Ectodermal cell (in vitro differentiated cells): Measurements from ENCODE around the gene RAVER2.

Experiments
- H3K27ac ChIP-seq: 2 replicates; pipeline ENCODE4 v1.7.0; 2013; ENCODE audit warnings: mild to moderate bottlenecking, low read depth, low read length; ENCODE audit not compliant: insufficient read depth, poor library complexity, severe bottlenecking
- H3K27me3 ChIP-seq: 2 replicates; pipeline ENCODE4 v1.7.0; 2013; ENCODE audit warnings: mild to moderate bottlenecking, low read length; ENCODE audit not compliant: insufficient read depth, control insufficient read depth, poor library complexity, severe bottlenecking
- H3K36me3 ChIP-seq: one replicate; pipeline ENCODE4 v1.7.0; 2013; ENCODE audit warnings: low read length; ENCODE audit not compliant: control insufficient read depth, insufficient read depth
- H3K4me1 ChIP-seq: one replicate; pipeline ENCODE4 v1.7.0; 2013; ENCODE audit warnings: low read length; ENCODE audit not compliant: control insufficient read depth, insufficient read depth
- H3K4me3 ChIP-seq: 2 replicates; pipeline ENCODE4 v1.7.0; 2013; ENCODE audit warnings: low read depth, low read length, control low read depth; ENCODE audit not compliant: insufficient read depth
- H3K9me3 ChIP-seq: 2 replicates; pipeline ENCODE4 v1.7.0; 2013; ENCODE audit warnings: mild to moderate bottlenecking, low read length, moderate library complexity; ENCODE audit not compliant: control insufficient read depth
- WGBS, 2 experiments: methylation state at CpG; one replicate each; pipeline ENCODE4 v1.1.7; 2013; ENCODE audit warnings: missing lambda C conversion rate in 2 of 2; 5-methylcytosine and 5-hydroxymethylcytosine counted together

The RAVER2 gene

GRCh38 chr1:64826991-64827390 lies 82.1 kb downstream of the RAVER2 start:
- H3K27me3 ChIP-seq, result no peaks in the 10 kb centered on the region
- H3K36me3 ChIP-seq, result no peaks in the 10 kb centered on the region
- peaks cover 23% of the 10 kb centered on the region for H3K4me1 ChIP-seq
- H3K9me3 ChIP-seq, result no peaks in the 10 kb centered on the region
- 95 to 96% methylated on average over 5 of the region's 5 CpGs for WGBS, 2 experiments
- no peak overlapping the region for H3K4me3 ChIP-seq
- H3K27ac ChIP-seq, result no peak overlapping the region

- Histone ChIP-seq H3K27ac (no peak overlapping the region), H3K4me1 (peaks cover 23% of the 10 kb centered on the region), H3K4me3 (no peak overlapping the region), H3K27me3 (no peaks in the 10 kb centered on the region), H3K36me3 (peaks cover 4% of the 10 kb centered on the region), H3K9me3 (no peaks in the 10 kb centered on the region)
- WGBS, 2 experiments, result 100% methylated on average over 1 of the region's 1 CpG; no CpG with 5 or more reads in 1 of the 2 experiments
These were observed 84.0 kb downstream of the RAVER2 start for GRCh38 chr1:64828829-64829228.

GRCh38 chr1:64829411-64830029 lies 84.6 kb downstream of the RAVER2 start:
- Histone ChIP-seq H3K27ac (peak overlapping the region; percentile 59), H3K4me1 (peaks cover 23% of the 10 kb centered on the region), H3K9me3 (no peaks in the 10 kb centered on the region), H3K27me3 (no peaks in the 10 kb centered on the region), H3K4me3 (no peak overlapping the region), H3K36me3 (peaks cover 4% of the 10 kb centered on the region)
- 55% methylated on average over 8 of the region's 8 CpGs for WGBS, 2 experiments

DNA sequence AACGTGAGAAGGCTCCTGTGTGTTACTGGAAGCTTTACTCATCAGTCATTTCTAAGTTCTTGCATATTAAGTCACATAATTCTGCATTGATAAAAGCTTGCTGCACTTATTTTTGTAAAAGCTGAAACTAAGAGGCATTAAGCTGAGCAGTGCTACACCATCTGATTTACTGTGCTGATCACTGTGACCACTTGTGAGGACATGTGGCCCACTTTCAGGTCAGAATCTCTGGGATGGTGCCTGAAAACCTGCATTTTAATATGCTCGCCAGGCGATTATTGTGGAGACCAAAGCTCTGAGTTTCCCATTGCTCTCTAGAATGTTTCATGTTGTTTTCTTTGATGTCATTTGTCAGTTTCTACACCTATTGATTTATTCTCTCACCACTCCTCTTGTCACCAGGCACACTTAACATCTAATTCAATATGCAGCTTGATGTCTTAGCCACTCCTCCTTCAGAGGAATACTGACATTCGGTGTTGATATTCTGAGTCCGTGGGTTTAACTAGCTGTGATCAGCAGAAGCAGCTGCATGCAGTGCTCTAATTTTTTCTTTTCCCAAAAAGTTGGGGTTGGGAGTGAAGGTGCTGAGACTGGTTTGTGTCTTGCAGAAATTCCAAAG lies 85.3 kb downstream of the RAVER2 start:
- Histone ChIP-seq H3K4me3 (no peak overlapping the region), H3K27ac (peak overlapping the region; percentile 59), H3K4me1 (peaks cover 23% of the 10 kb centered on the region), H3K36me3 (peaks cover 4% of the 10 kb centered on the region), H3K9me3 (no peaks in the 10 kb centered on the region), H3K27me3 (no peaks in the 10 kb centered on the region)
- 88 to 93% methylated on average over 5 of the region's 5 CpGs for WGBS, 2 experiments

- Histone ChIP-seq H3K27ac (no peak overlapping the region), H3K27me3 (no peaks in the 10 kb centered on the region), H3K36me3 (peaks cover 4% of the 10 kb centered on the region), H3K4me1 (peaks cover 12% of the 10 kb centered on the region), H3K9me3 (no peaks in the 10 kb centered on the region), H3K4me3 (no peak overlapping the region)
These were observed 89.9 kb downstream of the RAVER2 start for GRCh38 chr1:64834734-64835133.

GRCh38 chr1:64836802-64837201 lies 91.9 kb downstream of the RAVER2 start:
- WGBS, 2 experiments, result 95 to 97% methylated on average over 8 of the region's 8 CpGs

DNA sequence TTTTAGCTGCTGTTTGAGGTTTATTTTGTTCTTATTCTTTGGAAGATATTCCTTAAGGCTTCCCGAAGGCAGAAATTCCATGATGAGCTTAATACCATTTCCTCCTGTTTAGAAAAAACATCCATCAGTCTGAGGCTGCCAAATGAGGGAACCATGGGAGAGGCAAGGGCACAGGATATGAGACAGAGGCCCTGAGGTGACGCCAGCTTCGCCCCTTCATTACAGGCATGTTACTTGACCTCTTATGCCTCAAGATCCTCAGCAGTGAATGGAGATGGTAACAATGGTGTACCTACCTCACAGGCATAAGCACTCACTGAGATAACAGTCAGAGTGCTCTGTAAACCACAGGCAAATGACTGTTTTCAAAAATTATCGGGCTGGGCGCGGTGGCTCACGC lies 93.6 kb downstream of the RAVER2 start:
- Histone ChIP-seq H3K9me3 (no peaks in the 10 kb centered on the region), H3K4me3 (no peak overlapping the region), H3K4me1 (no peaks in the 10 kb centered on the region), H3K36me3 (no peaks in the 10 kb centered on the region), H3K27ac (no peak overlapping the region), H3K27me3 (no peaks in the 10 kb centered on the region)
- WGBS, 2 experiments, result 95 to 96% methylated on average over 7 of the region's 7 CpGs

More at GRCh38 chr1:64836802-64837201, 91.9 kb downstream of the RAVER2 start:
- Histone ChIP-seq H3K9me3 (no peaks in the 10 kb centered on the region), H3K4me1 (no peaks in the 10 kb centered on the region), H3K27me3 (no peaks in the 10 kb centered on the region), H3K36me3 (peaks cover 4% of the 10 kb centered on the region), H3K4me3 (no peak overlapping the region), H3K27ac (no peak overlapping the region)

DNA sequence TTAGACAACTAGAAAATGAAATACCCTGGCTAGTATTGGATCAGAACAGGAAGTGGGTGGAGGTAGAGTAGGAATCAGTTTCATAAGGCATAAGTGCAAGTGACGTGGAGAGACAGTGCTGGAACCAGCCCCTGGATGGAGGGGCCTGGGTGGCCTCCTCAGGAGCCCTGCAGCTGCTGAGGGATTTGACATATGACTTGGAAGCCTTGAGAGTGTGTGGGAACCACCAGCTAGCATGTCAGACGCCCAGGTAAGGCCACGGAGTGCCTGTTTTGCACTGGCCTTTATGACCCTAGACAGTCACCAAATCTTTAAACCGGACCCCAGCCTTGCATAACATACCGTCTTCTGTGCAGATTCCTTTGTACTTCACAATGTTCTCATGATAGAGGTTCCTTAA lies 94.4 kb downstream of the RAVER2 start:
- no peak overlapping the region for H3K4me3 ChIP-seq
- H3K4me1 ChIP-seq, result no peaks in the 10 kb centered on the region
- 94 to 95% methylated on average over 5 of the region's 5 CpGs for WGBS, 2 experiments
- no peaks in the 10 kb centered on the region for H3K36me3 ChIP-seq
- no peaks in the 10 kb centered on the region for H3K9me3 ChIP-seq
- H3K27ac ChIP-seq, result no peak overlapping the region
- no peaks in the 10 kb centered on the region for H3K27me3 ChIP-seq

DNA sequence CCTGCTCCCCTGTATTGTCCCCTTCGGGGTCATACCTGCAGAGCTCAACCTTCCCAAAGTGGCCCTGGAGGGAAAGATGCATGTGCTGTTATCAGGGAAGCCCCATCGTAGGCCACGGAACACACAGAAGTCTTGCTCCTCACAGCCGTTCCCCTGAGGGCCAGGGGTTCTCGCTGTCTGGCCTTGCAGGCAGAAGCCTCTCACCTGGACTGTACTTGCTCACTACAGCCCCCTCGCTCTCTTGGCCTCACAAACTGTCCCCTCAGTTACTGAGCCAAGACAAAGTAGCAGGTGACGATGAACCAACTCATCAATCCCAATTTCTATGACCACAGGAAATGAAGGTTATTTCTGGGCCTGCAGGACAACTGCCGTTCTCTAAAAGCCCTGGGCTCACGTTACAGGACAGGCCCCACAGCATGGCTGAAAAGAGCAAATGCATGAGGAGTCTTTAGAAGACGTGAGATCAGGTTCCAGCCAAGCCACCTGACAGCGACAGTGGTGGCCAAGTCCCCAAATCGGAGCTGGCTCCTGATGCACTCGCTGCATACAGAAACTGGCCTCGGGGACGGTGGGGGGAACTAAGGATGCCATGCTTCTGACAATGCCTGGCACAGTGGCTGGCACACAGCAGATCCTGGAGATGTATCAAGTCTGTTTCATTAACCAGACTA lies 95.0 kb downstream of the RAVER2 start:
- Histone ChIP-seq H3K4me3 (no peak overlapping the region), H3K9me3 (no peaks in the 10 kb centered on the region), H3K27me3 (no peaks in the 10 kb centered on the region), H3K4me1 (no peaks in the 10 kb centered on the region), H3K36me3 (no peaks in the 10 kb centered on the region), H3K27ac (no peak overlapping the region)
- WGBS, 2 experiments, result 86 to 87% methylated on average over 15 of the region's 15 CpGs

GRCh38 chr1:64841330-64842065 lies 96.6 kb downstream of the RAVER2 start:
- Histone ChIP-seq H3K9me3 (no peaks in the 10 kb centered on the region), H3K27ac (no peak overlapping the region), H3K4me3 (no peak overlapping the region), H3K36me3 (no peaks in the 10 kb centered on the region), H3K27me3 (no peaks in the 10 kb centered on the region), H3K4me1 (no peaks in the 10 kb centered on the region)
- WGBS, 2 experiments, result 73 to 74% methylated on average over 6 of the region's 6 CpGs
